ENCODE data around the gene GHITM. TPM values are rescaled to one million over a fixed set of nuclear protein-coding genes. Genes with fewer than 3 reads are reported as not detected.
"Not testable (repeated sequence)": the region's sequence is repeated elsewhere in the genome, so short reads cannot be mapped to it uniquely, and the experiment has no call there.

Gene GHITM
- 10 to 100 TPM; 77.2 to 88.3 TPM for total RNA-seq
- polyA plus RNA-seq: 100 to 1,000 TPM; 109 to 195 TPM
- long read RNA-seq, donor 1, transcript GHITM-201 (9 exons, 2,128 nt): major isoform, 883 of 978 reads
- long read RNA-seq, donor 1, partial matches to known transcripts: 49 of 978 reads
- long read RNA-seq, donor 1, other reads (novel, unspliced or antisense): 46 of 978 reads
- long read RNA-seq, donor 2, transcript GHITM-201 (9 exons, 2,128 nt): major isoform, 102 of 112 reads
- long read RNA-seq, donor 2, partial matches to known transcripts: 7 of 112 reads
- long read RNA-seq, donor 2, other reads (novel, unspliced or antisense): 3 of 112 reads

GRCh38 chr10:84139126-84140035 lies at the start of gene GHITM:
Gene GHITM, plus strand, starts transcription at chr10:84139509. Its CDS starts 1,992 bp downstream, at chr10:84141501.
- intact Hi-C loops (cut with DNase I): loop anchor here (10.0 kb wide), 2 partner anchors 185 to 395 kb away; partner anchors contain the start of gene CCSER2 (in 1 of the 2)

GRCh38 chr10:84095811-84096497 lies 43.4 kb upstream of the GHITM start:
- Histone ChIP-seq H3K4me3 (ENCODE audit: low read length in 2 of 2) (no peak overlapping the region), H3K27ac (ENCODE audit: low read depth in 1 of 2, low read length in 2 of 2) (no peak overlapping the region), H3K4me1 (ENCODE audit: control insufficient read depth in 1 of 2, insufficient read depth in 2 of 2, low read length in 2 of 2) (no peaks in the 10 kb centered on the region), H3K27me3 (ENCODE audit: control insufficient read depth in 1 of 2, insufficient read depth in 2 of 2, low read length in 1 of 2) (no peaks in the 10 kb centered on the region), H3K36me3 (ENCODE audit: control insufficient read depth in 1 of 2, insufficient read depth in 2 of 2, low read length in 1 of 2) (no peaks in the 10 kb centered on the region), H3K9me3 (ENCODE audit: control insufficient read depth, low read length) (no peaks in the 10 kb centered on the region)
- intact Hi-C loops (cut with DNase I): no loop called here
- WGBS, 2 donors: 7 to 8% methylated on average over 4 of the region's 4 CpGs
- no peak for ATAC-seq (ENCODE audit: low FRiP score)
- DNase-seq: no peak

More at GRCh38 chr10:84139126-84140035, at the start of gene GHITM:
- peak; percentile 99 for ATAC-seq (ENCODE audit: low FRiP score)
- Histone ChIP-seq H3K27me3 (ENCODE audit: control insufficient read depth in 1 of 2, insufficient read depth in 2 of 2, low read length in 1 of 2) (no peaks in the 10 kb centered on the region), H3K4me3 (ENCODE audit: low read length in 2 of 2) (peak within 1 kb of the TSS; percentile 73 to 90), H3K9me3 (ENCODE audit: control insufficient read depth, low read length) (no peaks in the 10 kb centered on the region), H3K27ac (ENCODE audit: low read depth in 1 of 2, low read length in 2 of 2) (peak within 1 kb of the TSS; percentile 51 to 74), H3K36me3 (ENCODE audit: control insufficient read depth in 1 of 2, insufficient read depth in 2 of 2, low read length in 1 of 2) (peaks cover 0 to 2% of the 10 kb centered on the region in 2 donors), H3K4me1 (ENCODE audit: control insufficient read depth in 1 of 2, insufficient read depth in 2 of 2, low read length in 2 of 2) (peaks cover 0 to 3% of the 10 kb centered on the region in 2 donors)
- peak; percentile 99 for DNase-seq
- WGBS, 2 donors: 0 to 1% methylated on average over 59 to 61 of the region's 61 CpGs

- Histone ChIP-seq H3K27ac (ENCODE audit: low read depth in 1 of 2, low read length in 2 of 2) (no peak overlapping the region), H3K4me1 (ENCODE audit: control insufficient read depth in 1 of 2, insufficient read depth in 2 of 2, low read length in 2 of 2) (no peaks in the 10 kb centered on the region), H3K4me3 (ENCODE audit: low read length in 2 of 2) (no peak overlapping the region), H3K27me3 (ENCODE audit: control insufficient read depth in 1 of 2, insufficient read depth in 2 of 2, low read length in 1 of 2) (no peaks in the 10 kb centered on the region), H3K36me3 (ENCODE audit: control insufficient read depth in 1 of 2, insufficient read depth in 2 of 2, low read length in 1 of 2) (no peaks in the 10 kb centered on the region), H3K9me3 (ENCODE audit: control insufficient read depth, low read length) (no peaks in the 10 kb centered on the region)
- 40 to 47% methylated on average over 4 of the region's 4 CpGs for WGBS, 2 donors
- no peak for ATAC-seq (ENCODE audit: low FRiP score)
- no peak for DNase-seq
- intact Hi-C loops (cut with DNase I): no loop called here
These were observed 41.4 kb upstream of the GHITM start for GRCh38 chr10:84097787-84098353.

GRCh38 chr10:84098667-84099066 lies 40.6 kb upstream of the GHITM start:
- Histone ChIP-seq H3K36me3 (ENCODE audit: control insufficient read depth in 1 of 2, insufficient read depth in 2 of 2, low read length in 1 of 2) (no peaks in the 10 kb centered on the region), H3K4me3 (ENCODE audit: low read length in 2 of 2) (no peak overlapping the region), H3K27me3 (ENCODE audit: control insufficient read depth in 1 of 2, insufficient read depth in 2 of 2, low read length in 1 of 2) (no peaks in the 10 kb centered on the region), H3K9me3 (ENCODE audit: control insufficient read depth, low read length) (no peaks in the 10 kb centered on the region), H3K27ac (ENCODE audit: low read depth in 1 of 2, low read length in 2 of 2) (no peak overlapping the region), H3K4me1 (ENCODE audit: control insufficient read depth in 1 of 2, insufficient read depth in 2 of 2, low read length in 2 of 2) (no peaks in the 10 kb centered on the region)
- WGBS, 2 donors: 79 to 85% methylated on average over 2 of the region's 2 CpGs
- intact Hi-C loops (cut with DNase I): no loop called here
- ATAC-seq (ENCODE audit: low FRiP score) (no peak), DNase-seq (no peak)

GRCh38 chr10:84101042-84101441 lies 38.3 kb upstream of the GHITM start:
- H3K4me1 ChIP-seq (ENCODE audit: control insufficient read depth in 1 of 2, insufficient read depth in 2 of 2, low read length in 2 of 2): no peaks in the 10 kb centered on the region
- no peaks in the 10 kb centered on the region for H3K27me3 ChIP-seq (ENCODE audit: control insufficient read depth in 1 of 2, insufficient read depth in 2 of 2, low read length in 1 of 2)
- no peaks in the 10 kb centered on the region for H3K36me3 ChIP-seq (ENCODE audit: control insufficient read depth in 1 of 2, insufficient read depth in 2 of 2, low read length in 1 of 2)
- 65 to 74% methylated on average over 2 of the region's 2 CpGs for WGBS, 2 donors
- ATAC-seq (ENCODE audit: low FRiP score): no peak
- intact Hi-C loops (cut with DNase I): no loop called here
- peaks cover 2% of the 10 kb centered on the region for H3K9me3 ChIP-seq (ENCODE audit: control insufficient read depth, low read length)
- H3K4me3 ChIP-seq (ENCODE audit: low read length in 2 of 2): no peak overlapping the region
- no peak for DNase-seq
- no peak overlapping the region for H3K27ac ChIP-seq (ENCODE audit: low read depth in 1 of 2, low read length in 2 of 2)

- no peak for ATAC-seq (ENCODE audit: low FRiP score)
- 91 to 95% methylated on average over 18 of the region's 18 CpGs for WGBS, 2 donors
- no peak overlapping the region for H3K27ac ChIP-seq (ENCODE audit: low read depth in 1 of 2, low read length in 2 of 2)
- intact Hi-C loops (cut with DNase I): no loop called here
- no peaks in the 10 kb centered on the region for H3K36me3 ChIP-seq (ENCODE audit: control insufficient read depth in 1 of 2, insufficient read depth in 2 of 2, low read length in 1 of 2)
- no peak for DNase-seq
- no peak overlapping the region for H3K4me3 ChIP-seq (ENCODE audit: low read length in 2 of 2)
- no peaks in the 10 kb centered on the region for H3K4me1 ChIP-seq (ENCODE audit: control insufficient read depth in 1 of 2, insufficient read depth in 2 of 2, low read length in 2 of 2)
- peaks cover 2% of the 10 kb centered on the region for H3K9me3 ChIP-seq (ENCODE audit: control insufficient read depth, low read length)
- no peaks in the 10 kb centered on the region for H3K27me3 ChIP-seq (ENCODE audit: control insufficient read depth in 1 of 2, insufficient read depth in 2 of 2, low read length in 1 of 2)
These were observed 30.5 kb upstream of the GHITM start for GRCh38 chr10:84108797-84109196.

GRCh38 chr10:84109772-84110171 lies 29.5 kb upstream of the GHITM start:
- ATAC-seq (ENCODE audit: low FRiP score); H3K27me3 ChIP-seq (ENCODE audit: control insufficient read depth in 1 of 2, insufficient read depth in 2 of 2, low read length in 1 of 2); intact Hi-C loops (cut with DNase I); H3K27ac ChIP-seq (ENCODE audit: low read depth in 1 of 2, low read length in 2 of 2); H3K9me3 ChIP-seq (ENCODE audit: control insufficient read depth, low read length); H3K4me3 ChIP-seq (ENCODE audit: low read length in 2 of 2); DNase-seq; H3K4me1 ChIP-seq (ENCODE audit: control insufficient read depth in 1 of 2, insufficient read depth in 2 of 2, low read length in 2 of 2); H3K36me3 ChIP-seq (ENCODE audit: control insufficient read depth in 1 of 2, insufficient read depth in 2 of 2, low read length in 1 of 2): not testable (repeated sequence)
- 66 to 71% methylated on average over 9 of the region's 9 CpGs for WGBS, 2 donors

GRCh38 chr10:84113468-84113867 lies 25.8 kb upstream of the GHITM start:
- H3K4me1 ChIP-seq (ENCODE audit: control insufficient read depth in 1 of 2, insufficient read depth in 2 of 2, low read length in 2 of 2); H3K36me3 ChIP-seq (ENCODE audit: control insufficient read depth in 1 of 2, insufficient read depth in 2 of 2, low read length in 1 of 2); H3K27ac ChIP-seq (ENCODE audit: low read depth in 1 of 2, low read length in 2 of 2); ATAC-seq (ENCODE audit: low FRiP score); H3K4me3 ChIP-seq (ENCODE audit: low read length in 2 of 2); H3K9me3 ChIP-seq (ENCODE audit: control insufficient read depth, low read length); H3K27me3 ChIP-seq (ENCODE audit: control insufficient read depth in 1 of 2, insufficient read depth in 2 of 2, low read length in 1 of 2); DNase-seq; intact Hi-C loops (cut with DNase I): not testable (repeated sequence)
- WGBS, 2 donors: 43 to 73% methylated on average over 1 of the region's 1 CpG

All from aorta (tissue), 5 donors.